T-helper 1 cell (primary cell): ENCODE data around the gene HLA-DMB.
"Not testable (repeated sequence)": the region's sequence is repeated elsewhere in the genome, so short reads cannot be mapped to it uniquely, and the experiment has no call there.

Experiments used
- DNase-seq, 5 donors: peaks; one replicate each; pipeline ENCODE4 v3.0.0-alpha.2; 2012 to 2020

Gene HLA-DMB

DNA sequence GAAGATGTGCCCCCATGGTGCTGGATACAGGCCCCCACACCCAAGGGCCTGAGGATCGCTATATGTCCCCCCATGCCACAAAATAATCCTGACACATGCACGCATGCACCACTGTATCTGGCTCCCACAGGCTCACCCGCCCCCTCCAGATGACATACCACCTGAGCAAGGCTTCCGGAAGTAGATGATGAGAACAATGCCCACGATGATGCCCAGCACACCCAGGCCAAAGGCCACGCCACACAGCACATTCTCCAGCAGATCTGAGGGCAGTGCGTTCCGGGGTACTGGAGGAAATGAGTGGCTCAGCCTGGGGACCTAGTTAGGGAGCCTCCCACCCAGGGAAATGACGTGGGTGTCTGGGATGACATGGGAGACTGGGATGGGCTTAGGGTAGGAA lies 8.3 kb upstream of the HLA-DMB start:
- DNase-seq: no peak

GRCh38 chr6:32947552-32948465 lies 7.0 kb upstream of the HLA-DMB start:
- peak in 3 of 5 donors; percentile 12 to 41 (median 40) for DNase-seq

GRCh38 chr6:32946893-32947292 lies 6.1 kb upstream of the HLA-DMB start:
- no peak for DNase-seq

GRCh38 chr6:32945953-32946352 lies 5.1 kb upstream of the HLA-DMB start:
- DNase-seq: no peak

DNA sequence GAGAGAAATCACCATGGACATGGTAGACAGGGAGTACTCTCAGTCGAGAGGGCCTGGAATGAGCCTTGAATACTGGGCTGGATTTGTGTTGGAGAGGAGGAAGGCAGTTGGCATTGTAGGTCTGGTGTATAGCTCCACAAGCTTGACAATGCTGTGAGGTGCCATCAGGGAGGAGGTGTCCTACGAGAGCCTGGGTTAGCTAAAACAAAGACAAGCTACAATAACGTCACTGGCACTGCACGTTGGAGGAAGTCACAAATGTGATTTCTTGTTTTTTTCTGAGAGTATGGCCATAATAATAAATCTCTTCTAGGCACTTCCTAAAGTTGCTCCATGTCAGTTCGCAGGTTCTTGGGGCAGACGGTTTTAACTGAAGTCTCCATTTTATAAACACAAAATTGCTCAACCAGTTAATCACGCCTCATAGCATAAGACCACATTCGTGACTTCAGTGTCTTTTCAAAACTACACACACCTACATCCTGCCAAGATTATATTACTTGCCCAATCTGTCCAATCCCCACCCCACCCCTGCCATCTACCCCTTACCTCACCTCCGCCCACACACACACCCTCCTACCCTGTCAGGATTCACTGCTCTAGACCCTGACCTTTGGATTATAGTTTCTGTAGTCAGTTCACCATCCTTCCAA lies 4.4 kb upstream of the HLA-DMB start:
- peak in 1 of 5 donors; percentile 37 for DNase-seq

DNA sequence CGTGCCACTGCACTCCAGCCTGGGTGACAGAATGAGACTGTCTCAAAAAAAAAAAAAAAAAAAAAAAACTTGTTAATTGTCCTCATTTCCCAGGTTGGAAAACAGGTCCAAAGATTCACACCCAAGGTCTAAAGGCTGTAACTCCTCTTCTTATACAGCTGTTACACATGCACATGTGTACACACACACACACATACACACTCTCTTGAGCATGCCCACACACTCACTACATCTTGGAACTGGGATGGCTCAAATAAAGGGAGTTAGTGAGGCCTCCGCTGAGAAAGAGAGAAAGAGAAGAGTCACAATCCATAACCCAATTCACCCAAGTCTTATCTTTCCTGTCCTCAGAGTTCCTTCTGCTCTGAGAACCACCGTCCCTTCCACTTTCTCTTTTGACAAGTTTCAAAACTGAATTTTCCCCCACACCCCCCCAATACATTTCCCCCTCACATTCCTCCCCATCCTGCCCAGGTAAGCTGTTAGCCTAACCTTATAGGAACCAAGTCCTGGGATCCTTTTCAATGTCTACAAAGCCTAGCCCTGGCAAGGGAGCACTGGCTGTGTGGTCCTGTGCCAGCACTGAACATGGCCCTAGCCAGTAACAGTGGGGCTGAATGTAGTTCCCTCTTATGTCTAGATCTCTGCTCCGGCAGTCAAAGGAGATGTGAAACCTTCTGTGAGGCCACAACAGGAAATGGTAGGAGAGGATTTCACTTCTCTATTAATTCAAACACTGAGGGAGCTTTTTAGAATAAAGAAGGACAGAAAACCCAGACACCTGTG lies 3.2 kb upstream of the HLA-DMB start:
- peak in 3 of 5 donors; percentile 8 to 61 (median 27) for DNase-seq

- DNase-seq: not testable (repeated sequence)
These were observed 1.8 kb upstream of the HLA-DMB start for GRCh38 chr6:32942555-32943123.

DNA sequence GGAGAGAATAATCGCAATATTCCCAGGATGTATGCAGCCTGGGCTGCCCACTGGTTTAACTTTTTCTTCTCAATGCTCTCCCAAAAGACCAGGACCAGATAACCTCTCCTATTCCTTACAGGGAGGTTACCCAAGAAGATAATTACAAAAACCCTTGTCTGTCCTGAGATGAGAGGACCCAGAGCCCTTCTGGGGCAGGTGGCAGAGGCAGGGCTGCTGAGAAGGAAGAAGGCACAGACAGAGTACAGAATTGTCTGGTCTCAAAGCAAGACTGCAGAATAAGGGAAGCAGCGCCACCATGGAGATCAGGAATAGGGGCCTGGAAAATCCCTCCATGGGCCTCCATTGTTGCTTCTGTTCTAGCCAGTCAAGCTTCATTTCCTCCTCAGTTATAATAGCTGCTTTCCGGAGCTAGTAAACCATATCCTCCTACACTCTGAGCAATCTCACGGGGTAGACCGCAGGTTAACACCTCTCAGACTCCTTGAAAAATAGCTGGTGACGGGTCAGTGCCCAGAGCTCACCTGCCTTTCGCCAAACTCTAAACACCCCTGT lies 463 bp upstream of the HLA-DMB start:
- DNase-seq: peak in 4 of 5 donors; percentile 17 to 80 (median 32)

GRCh38 chr6:32938494-32938893 lies 2.3 kb downstream of the HLA-DMB start:
- no peak for DNase-seq

DNA sequence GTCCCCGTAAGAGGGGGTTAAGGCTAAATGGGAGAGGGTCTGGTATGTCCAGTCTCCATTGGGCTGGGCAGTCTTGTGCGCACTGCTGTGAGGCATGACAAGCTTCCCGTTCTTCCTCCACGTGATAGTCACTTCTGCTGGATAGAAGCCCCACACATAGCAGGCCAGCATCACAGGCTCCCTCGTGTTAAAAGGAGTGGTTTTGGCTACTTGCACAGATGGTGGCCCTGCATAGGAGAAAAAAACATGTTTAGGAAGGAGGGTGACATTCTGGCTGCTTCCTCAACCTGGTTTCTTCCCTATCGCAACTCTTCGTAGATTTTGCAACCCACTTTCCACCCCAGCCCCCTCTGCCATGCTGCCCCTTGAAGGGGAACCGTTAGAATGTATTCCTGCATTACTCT lies 3.6 kb downstream of the HLA-DMB start:
- DNase-seq: no peak

- DNase-seq: no peak
These were observed 4.3 kb downstream of the HLA-DMB start for GRCh38 chr6:32936239-32937152.

DNA sequence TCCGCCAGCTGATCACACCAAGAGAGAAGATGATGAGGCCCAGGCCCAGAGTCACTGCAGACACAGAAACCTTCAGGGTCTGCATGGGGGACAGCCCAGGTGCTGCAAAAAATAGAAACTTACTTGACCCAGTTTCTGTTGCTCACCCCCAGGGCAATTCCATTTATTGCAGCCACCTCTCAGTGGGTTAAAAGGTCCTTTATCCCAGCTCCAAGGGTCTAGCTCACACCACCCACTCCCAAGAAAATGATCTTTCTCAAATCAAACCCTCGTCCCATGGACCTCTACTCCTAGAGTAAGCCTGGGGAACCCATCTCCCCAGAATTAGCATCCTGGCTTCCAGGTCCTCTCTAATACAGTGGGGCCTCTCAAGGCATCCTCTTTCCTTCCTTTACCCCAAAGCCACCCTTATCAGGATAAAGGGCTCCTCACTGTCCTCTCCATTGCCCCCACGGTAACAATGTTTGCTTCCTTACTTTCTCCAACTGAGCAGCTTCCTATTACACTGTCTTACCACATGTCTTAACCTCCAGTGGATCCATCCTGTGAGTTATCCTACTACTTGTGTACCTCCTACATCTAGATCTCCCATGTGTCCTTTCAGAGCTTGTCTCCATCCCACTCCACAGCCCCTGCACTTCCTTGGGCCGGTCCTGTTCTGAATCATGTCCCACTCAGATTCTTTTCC lies 5.1 kb downstream of the HLA-DMB start:
- DNase-seq: no peak

- DNase-seq: peak; percentile 45 to 74 (median 65)
These were observed 7.2 kb downstream of the HLA-DMB start for GRCh38 chr6:32933661-32934085.

- DNase-seq: no peak
These were observed 8.5 kb downstream of the HLA-DMB start for GRCh38 chr6:32932132-32932868.

GRCh38 chr6:32931211-32931610 lies 9.6 kb downstream of the HLA-DMB start:
- DNase-seq: no peak

DNA sequence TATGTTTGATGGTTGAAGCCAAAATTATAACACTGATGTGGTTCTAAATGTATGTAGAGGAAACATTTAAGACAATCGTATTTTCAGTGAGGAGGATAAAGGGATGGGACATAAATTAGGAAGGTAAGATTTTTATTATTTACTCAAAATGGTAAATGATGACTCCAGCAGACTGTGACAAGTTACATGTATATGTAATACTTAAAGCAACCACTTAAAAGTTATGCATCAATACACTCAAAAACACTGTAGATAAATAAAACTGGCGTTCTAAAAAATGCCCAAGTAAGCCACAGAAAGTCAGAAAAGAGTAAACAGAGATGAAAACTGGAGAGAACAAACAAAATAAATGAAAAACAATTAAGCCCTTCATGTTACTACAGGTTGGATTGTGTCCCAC lies 18.7 kb downstream of the HLA-DMB start:
- no peak for DNase-seq

DNA sequence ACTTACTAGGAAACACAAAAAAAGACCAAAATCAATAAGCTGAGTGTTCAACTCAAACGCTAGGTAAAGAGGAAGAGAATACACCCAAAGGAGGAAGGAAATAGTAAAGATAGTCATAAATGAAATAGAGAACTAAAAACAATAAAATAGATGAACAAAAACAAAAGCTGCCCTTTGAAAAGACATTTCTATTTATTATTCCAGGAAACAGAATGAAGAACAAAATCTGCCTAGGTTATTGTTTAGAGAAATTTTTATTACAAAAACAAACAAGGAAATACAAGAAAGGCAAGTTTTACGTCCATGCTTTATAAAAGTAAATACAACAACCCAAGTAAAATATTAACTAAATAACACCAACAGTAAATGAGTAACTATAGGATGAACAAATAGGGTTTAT lies 20.1 kb downstream of the HLA-DMB start:
- no peak for DNase-seq

DNA sequence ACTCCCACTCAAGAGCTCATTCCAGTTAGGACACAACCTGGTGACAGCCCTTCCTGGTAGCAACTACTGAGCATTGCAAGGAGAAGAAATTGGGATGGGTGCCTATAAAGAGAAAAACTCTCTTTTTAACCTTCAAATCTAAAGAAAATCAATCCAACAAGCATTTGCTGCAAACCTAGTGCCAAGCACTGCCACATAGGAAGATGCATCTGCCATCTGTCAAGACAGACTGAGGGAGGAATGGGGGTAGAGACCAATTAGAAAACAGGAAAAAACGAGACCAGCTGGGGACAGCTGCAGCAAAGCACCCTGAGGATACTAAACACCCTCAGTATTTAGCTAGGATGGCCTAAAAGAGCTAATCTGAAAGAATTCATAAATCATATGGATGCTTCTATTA lies 27.9 kb downstream of the HLA-DMB start:
- DNase-seq: no peak

- no peak for DNase-seq
These were observed 31.9 kb downstream of the HLA-DMB start for GRCh38 chr6:32908897-32909296.

DNA sequence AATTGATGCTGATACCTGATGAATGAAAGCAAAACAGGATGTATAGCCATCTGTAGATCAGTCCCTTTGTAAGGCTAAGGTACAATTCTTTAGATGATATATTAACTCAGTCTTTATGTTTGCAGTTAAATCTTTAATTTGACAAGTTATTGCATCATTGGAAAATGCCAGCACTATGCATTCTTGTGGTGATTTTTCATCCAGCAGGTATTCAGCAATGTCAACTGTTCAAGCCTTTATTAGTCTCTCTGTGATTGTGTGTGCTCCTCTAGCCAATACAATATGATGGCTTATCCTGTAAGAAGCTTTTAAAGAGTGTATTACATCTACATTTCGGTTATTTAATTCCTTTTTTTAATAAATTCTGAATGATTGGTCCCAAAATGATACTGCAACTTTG lies 34.3 kb downstream of the HLA-DMB start:
- no peak for DNase-seq
